GM19452 (cell line): ENCODE data around the gene GALNT13.

Experiments used
- ATAC-seq: cut with Tn5 transposase; IDR thresholded peaks from one replicate; pipeline ENCODE4 v1.9.1; 2021; ENCODE audit not compliant: unreplicated experiment

GALNT13 gene

GRCh38 chr2:153871231-153872221 is at the start of gene GALNT13:
Gene GALNT13, plus strand, starts transcription at chr2:153871922.
- ATAC-seq = no peak

GRCh38 chr2:153823880-153824279 is 47.8 kb upstream of the GALNT13 start:
- no peak for ATAC-seq

GRCh38 chr2:153828335-153828734 is 43.4 kb upstream of the GALNT13 start:
- ATAC-seq = no peak

- no peak for ATAC-seq
Measured at GRCh38 chr2:153834662-153835061, 37.1 kb upstream of the GALNT13 start.

- ATAC-seq = no peak
Measured at GRCh38 chr2:153858250-153858649, 13.5 kb upstream of the GALNT13 start.

GRCh38 chr2:153864022-153864421 is 7.7 kb upstream of the GALNT13 start:
- ATAC-seq = no peak

GRCh38 chr2:153866595-153866994 is 5.1 kb upstream of the GALNT13 start:
- ATAC-seq = no peak

- ATAC-seq = no peak
Measured at GRCh38 chr2:153870308-153870707, 1.4 kb upstream of the GALNT13 start.

GRCh38 chr2:153872311-153873051 is 759 bp downstream of the GALNT13 start:
- ATAC-seq = no peak

- ATAC-seq = no peak
Measured at GRCh38 chr2:153873052-153874048, 1.6 kb downstream of the GALNT13 start.

- ATAC-seq = no peak
Measured at GRCh38 chr2:153875801-153876466, 4.2 kb downstream of the GALNT13 start.

- ATAC-seq = no peak
Measured at GRCh38 chr2:153880926-153881325, 9.2 kb downstream of the GALNT13 start.

- ATAC-seq = no peak
Measured at GRCh38 chr2:153886833-153887232, 15.1 kb downstream of the GALNT13 start.

- ATAC-seq = no peak
Measured at GRCh38 chr2:153890576-153890975, 18.9 kb downstream of the GALNT13 start.

GRCh38 chr2:153891051-153891450 is 19.3 kb downstream of the GALNT13 start:
- ATAC-seq = no peak

- no peak for ATAC-seq
Measured at GRCh38 chr2:153912798-153913396, 41.2 kb downstream of the GALNT13 start.

GRCh38 chr2:153917570-153917969 is 45.8 kb downstream of the GALNT13 start:
- ATAC-seq = no peak

GRCh38 chr2:153935511-153935910 is 63.8 kb downstream of the GALNT13 start:
- no peak for ATAC-seq

- no peak for ATAC-seq
Measured at GRCh38 chr2:153939124-153939796, 67.5 kb downstream of the GALNT13 start.
